GM18520 (cell line): ENCODE results near the gene GLIS2.

Experiments used
- ATAC-seq: cut with Tn5 transposase; IDR thresholded peaks from one replicate; pipeline ENCODE4 v1.9.1; 2021; ENCODE audit not compliant: unreplicated experiment

GLIS2 gene

GRCh38 chr16:4319454-4320421 lies 3.9 kb downstream of the GLIS2 start:
- ATAC-seq: no peak

- ATAC-seq: no peak
Measured at GRCh38 chr16:4320571-4321137, 4.8 kb downstream of the GLIS2 start.

DNA sequence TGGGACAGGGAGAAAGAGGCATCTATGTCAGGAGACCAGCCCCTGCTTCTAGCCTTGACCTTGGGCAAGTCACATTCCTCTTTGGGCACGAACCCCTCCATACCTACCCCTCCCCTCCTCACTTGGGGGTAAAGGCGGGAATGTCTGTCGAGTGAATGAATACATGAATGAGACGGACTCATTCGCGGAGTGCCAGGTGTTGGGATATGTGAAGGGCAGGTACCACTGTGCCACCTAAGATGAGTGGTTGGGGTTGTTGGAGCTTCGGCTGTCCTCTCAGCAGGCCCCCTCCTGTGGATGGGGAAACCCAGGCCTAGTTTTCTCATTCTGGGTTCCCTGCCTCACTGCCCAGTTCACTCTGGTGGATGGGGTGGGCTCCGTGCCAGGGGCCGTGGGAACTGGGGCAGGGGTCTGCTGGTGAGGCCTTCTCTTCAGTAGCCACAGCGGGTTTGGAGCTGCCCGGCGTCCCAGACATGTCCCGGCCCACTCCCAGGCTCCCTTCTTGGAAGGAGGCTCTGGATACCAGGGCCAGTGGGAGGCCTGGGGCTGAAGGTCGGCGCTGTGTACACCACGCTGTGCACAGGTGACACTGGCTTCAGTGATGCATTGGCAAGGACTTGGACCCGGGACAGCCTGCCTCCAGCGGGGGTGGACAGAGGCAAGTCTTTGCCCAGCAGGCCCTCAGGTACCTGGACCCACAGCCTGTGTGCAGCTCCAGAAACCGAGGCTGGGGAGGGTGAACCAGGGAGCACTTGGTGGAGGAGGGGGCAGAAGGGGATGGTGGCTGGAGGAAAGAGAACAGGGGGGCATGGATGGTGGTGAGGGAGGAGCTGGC lies 5.6 kb downstream of the GLIS2 start:
- no peak for ATAC-seq

- no peak for ATAC-seq
Measured at GRCh38 chr16:4322121-4323052, 6.5 kb downstream of the GLIS2 start.

GRCh38 chr16:4323071-4323844 lies 7.4 kb downstream of the GLIS2 start:
- no peak for ATAC-seq

GRCh38 chr16:4323845-4324488 lies 8.1 kb downstream of the GLIS2 start:
- ATAC-seq: no peak

DNA sequence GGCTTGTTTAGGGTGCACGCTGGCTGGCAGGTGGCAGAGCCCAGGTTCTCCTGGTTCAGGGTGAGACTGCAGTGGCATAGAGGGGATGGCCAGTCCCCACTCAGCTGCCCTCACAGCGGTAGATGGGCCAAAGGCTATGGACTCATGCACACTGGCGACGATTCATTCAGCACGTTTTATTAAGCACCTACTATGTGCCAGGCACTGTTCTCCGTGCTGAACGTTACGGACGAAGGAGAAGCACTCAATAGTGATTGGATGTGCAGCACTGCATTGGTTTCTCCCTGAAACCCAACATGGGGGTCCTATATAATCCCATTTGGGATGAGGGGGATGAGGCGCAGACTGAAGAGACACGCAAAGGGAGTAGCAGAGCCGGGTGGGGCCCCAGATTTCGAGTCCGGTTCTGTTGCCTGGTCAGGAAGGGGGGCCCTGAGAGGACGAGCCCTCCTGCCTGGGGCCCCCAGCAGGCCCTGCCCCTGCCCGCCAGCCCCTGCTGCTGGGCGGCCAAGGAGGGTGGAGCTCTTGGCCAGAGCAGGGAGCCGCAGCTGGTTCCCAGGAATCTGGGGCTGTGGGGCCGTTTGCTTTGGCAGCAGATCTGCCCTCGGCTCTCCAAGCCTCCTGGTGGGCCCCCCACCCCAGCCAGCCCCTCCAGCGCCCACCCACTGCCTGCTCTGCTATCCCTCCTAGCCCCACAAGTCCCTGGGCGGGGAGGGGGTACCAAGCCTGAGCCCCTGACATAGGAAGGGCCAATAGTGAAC lies 8.8 kb downstream of the GLIS2 start:
- ATAC-seq: no peak

DNA sequence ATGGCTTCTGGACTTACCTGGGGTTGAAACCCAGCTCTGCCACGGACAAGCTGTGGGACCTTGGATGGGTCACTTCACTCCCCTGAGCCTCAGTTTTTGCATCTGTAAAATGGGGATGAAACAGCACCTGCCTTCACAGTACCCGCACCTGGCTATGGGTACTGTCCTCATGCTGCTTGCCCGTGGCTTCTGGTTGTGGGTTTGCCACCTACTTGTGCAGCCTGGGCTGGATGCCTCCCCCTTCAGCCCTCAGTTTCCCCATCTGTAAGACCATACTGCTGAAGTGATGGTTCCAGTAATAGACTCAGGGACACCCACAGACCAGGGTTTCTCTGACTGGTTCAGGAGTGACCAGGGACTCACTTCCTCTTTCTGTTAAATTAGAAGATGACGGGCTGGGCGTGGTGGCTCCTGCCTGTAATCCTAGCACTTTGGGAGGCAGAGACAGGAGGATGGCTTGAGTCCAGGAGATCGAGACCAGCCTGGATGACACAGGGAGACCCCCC lies 9.4 kb downstream of the GLIS2 start:
- no peak for ATAC-seq

- no peak for ATAC-seq
Measured at GRCh38 chr16:4327386-4328045, 11.6 kb downstream of the GLIS2 start.

GRCh38 chr16:4328046-4328781 lies 12.3 kb downstream of the GLIS2 start:
- ATAC-seq: no peak

DNA sequence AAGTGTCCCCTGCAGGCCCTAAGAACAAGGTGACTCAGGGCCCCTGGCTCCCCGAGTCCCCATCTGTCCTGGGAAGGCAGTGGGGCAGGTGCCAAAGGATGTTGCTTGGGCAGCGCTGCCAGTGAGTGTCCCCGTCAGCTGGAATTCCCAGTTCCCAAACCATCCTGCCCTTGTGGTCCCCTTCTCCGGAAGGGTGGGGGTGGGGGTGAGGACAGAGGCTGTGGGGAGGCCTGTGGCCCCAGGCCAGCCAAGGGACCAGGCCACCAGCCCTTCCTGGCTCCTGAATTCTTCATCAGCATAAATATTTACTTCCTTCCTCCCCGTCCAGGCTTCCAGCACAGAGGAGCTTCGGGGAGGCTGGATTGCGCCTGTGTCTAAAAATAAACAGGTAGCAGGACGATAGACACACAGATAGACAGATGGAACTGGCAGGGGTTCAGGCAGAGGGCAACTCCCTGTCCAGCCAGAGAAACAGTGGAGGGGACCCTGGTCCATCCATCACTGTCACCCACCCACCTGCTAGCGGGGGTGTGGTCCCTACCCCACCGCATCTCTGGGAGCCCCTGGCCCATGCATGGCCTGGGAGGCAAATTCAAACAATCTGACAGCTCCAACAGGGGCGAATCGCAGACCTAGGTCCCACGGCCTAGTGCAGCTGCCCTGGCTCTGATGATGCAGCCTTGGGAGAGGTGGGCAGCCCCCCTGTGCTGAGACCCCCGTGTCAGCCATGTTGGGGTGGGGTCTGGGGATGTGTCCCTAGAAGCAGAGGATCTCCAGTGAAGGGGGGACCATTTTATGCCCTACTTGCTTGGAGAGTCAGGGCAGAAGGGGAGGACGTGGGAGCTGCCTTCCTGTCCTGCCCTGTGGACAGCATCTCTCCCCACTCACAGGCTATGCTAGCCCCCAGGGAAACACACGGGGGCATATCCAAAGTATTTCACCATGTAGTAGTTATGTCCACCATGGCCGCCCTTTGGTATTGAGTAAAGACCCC lies 13.2 kb downstream of the GLIS2 start:
- ATAC-seq: no peak

GRCh38 chr16:4330277-4330874 lies 14.5 kb downstream of the GLIS2 start:
- ATAC-seq: no peak

- no peak for ATAC-seq
Measured at GRCh38 chr16:4332083-4332482, 16.2 kb downstream of the GLIS2 start.

- no peak for ATAC-seq
Measured at GRCh38 chr16:4332623-4333307, 16.9 kb downstream of the GLIS2 start.

GRCh38 chr16:4333308-4333638 lies 17.4 kb downstream of the GLIS2 start:
- no peak for ATAC-seq
